ENCODE data around the gene MON1A.
"Not testable (repeated sequence)": the region's sequence is repeated elsewhere in the genome, so short reads cannot be mapped to it uniquely, and the experiment has no call there.

MON1A gene

DNA sequence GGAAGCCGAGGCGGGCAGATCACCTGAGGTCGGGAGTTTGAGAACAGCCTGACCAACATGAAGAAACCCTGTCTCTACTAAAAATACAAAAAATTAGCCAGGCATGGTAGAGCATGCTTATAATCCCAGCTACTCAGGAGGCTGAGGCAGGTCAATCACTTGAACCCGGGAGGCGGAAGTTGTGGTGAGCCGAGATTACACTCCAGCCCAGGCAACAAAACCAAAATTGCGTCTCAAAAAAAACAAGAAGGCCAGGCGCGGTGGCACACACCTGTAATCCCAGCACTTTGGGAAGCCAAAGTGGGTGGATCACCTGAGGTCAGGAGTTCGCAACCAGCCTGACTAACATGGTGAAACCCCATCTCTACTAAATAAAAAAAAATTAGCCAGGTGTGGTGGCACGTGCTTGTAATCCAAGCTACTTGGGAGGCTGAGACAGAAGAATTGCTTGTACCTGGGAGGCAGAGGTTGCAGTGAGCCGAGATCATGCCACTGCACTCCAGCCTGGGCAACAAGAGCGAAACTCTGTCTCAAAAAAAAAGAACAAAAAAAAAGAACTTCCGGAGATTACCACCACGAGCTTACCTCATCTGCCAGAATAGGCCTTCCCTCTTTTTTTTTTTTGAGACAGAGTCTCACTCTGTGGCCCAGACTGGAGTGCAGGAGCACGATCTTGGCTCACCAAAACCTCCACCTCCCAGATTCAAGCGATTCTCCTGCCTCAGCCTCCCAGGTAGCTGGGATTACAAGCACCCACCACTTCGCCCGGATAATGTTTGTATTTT lies 11.6 kb downstream of the MON1A start:
- H3K4me1 ChIP-seq (ENCODE audit: control insufficient read depth, insufficient read depth, low read length); H3K9me3 ChIP-seq (ENCODE audit: control insufficient read depth, insufficient read depth, low read length); DNase-seq (ENCODE audit: low read depth, low spot score); H3K4me3 ChIP-seq (ENCODE audit: low read length); H3K27ac ChIP-seq (ENCODE audit: low read length); H3K27me3 ChIP-seq (ENCODE audit: control insufficient read depth, insufficient read depth, low read length); H3K36me3 ChIP-seq (ENCODE audit: control insufficient read depth, insufficient read depth, low read length): not testable (repeated sequence)
- WGBS (ENCODE audit: insufficient coverage, insufficient read length) = no CpG with 5 or more reads among the region's 19 CpGs

DNA sequence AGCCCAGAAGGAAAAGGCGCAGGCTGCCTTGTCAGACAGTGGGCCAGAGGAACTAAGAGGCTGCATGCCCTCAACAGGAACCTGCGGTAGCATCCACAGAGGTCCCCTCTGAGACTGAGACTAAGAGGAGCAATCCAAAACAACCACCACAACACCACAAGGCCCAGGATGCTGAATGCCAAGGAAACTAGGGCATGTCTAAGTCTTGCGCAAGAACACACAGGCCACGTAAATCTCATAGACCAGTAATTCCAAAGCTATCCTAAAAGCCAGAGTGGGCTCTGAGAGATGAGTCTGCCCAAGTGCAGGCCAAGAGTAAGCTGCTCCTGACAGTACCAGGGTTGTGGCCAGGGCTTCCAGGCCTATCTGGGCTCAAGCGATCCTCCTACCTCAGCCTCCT lies 12.9 kb downstream of the MON1A start:
- H3K9me3 ChIP-seq (ENCODE audit: control insufficient read depth, insufficient read depth, low read length) = no peaks in the 10 kb centered on the region
- no peak overlapping the region for H3K4me3 ChIP-seq (ENCODE audit: low read length)
- no CpG with 5 or more reads among the region's 5 CpGs for WGBS (ENCODE audit: insufficient coverage, insufficient read length)
- no peak for DNase-seq (ENCODE audit: low read depth, low spot score)
- no peak overlapping the region for H3K27ac ChIP-seq (ENCODE audit: low read length)
- no peaks in the 10 kb centered on the region for H3K27me3 ChIP-seq (ENCODE audit: control insufficient read depth, insufficient read depth, low read length)
- H3K4me1 ChIP-seq (ENCODE audit: control insufficient read depth, insufficient read depth, low read length) = no peaks in the 10 kb centered on the region
- no peaks in the 10 kb centered on the region for H3K36me3 ChIP-seq (ENCODE audit: control insufficient read depth, insufficient read depth, low read length)

DNA sequence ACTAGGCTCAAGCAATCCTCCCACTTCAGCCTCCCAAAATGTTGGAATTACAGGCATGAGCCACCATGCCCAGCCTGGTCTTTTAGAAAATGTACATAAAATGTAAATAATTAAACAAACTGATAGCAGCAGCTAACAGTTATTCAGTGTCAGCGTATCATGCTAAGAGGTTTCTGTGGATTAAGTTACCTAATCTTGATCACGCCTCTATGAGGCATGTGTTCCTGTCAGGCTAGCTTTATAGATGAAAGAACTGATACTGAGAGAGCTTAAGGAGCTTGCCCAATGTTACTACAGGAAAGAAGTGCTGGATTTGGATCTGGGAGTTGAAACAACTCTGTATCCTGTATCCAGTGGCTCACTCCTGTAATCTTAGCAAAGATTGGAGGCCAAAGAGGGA lies 14.7 kb downstream of the MON1A start:
- WGBS (ENCODE audit: insufficient coverage, insufficient read length) = no CpG with 5 or more reads among the region's 2 CpGs
- 0 out of 2 replicates have a peak, but pooled peaks cover 2% of the 10 kb centered on the region for H3K27me3 ChIP-seq (ENCODE audit: control insufficient read depth, insufficient read depth, low read length)
- H3K27ac ChIP-seq (ENCODE audit: low read length) = no peak overlapping the region
- H3K9me3 ChIP-seq (ENCODE audit: control insufficient read depth, insufficient read depth, low read length) = no peaks in the 10 kb centered on the region
- no peak for DNase-seq (ENCODE audit: low read depth, low spot score)
- H3K4me3 ChIP-seq (ENCODE audit: low read length) = no peak overlapping the region
- H3K36me3 ChIP-seq (ENCODE audit: control insufficient read depth, insufficient read depth, low read length) = no peaks in the 10 kb centered on the region
- H3K4me1 ChIP-seq (ENCODE audit: control insufficient read depth, insufficient read depth, low read length) = peaks cover 5% of the 10 kb centered on the region

DNA sequence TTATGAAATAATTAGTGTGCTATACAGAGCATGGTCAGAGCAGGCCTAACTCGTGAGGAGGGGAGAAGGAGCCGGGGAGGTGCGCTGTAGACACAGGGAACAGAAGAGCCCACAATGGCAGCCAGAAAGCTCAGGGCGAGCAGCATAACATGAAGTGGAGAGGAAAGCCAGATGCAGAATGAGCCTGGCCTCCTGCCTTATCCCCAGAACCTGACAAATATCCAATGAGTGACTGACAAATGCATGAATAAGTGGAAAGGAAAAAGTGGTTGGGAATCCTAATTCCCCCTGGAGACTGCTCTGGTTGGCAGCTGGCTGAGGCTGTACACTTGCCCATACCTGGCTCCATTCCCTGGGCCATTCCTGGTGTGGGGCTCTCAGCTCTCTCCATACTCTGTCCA lies 16.7 kb downstream of the MON1A start:
- Histone ChIP-seq H3K9me3 (ENCODE audit: control insufficient read depth, insufficient read depth, low read length) (no peaks in the 10 kb centered on the region), H3K4me1 (ENCODE audit: control insufficient read depth, insufficient read depth, low read length) (peaks cover 5% of the 10 kb centered on the region), H3K4me3 (ENCODE audit: low read length) (no peak overlapping the region), H3K36me3 (ENCODE audit: control insufficient read depth, insufficient read depth, low read length) (no peaks in the 10 kb centered on the region), H3K27me3 (ENCODE audit: control insufficient read depth, insufficient read depth, low read length) (0 out of 2 replicates have a peak, but pooled peaks cover 2% of the 10 kb centered on the region), H3K27ac (ENCODE audit: low read length) (no peak overlapping the region)
- no CpG with 5 or more reads among the region's 4 CpGs for WGBS (ENCODE audit: insufficient coverage, insufficient read length)
- DNase-seq (ENCODE audit: low read depth, low spot score) = no peak

DNA sequence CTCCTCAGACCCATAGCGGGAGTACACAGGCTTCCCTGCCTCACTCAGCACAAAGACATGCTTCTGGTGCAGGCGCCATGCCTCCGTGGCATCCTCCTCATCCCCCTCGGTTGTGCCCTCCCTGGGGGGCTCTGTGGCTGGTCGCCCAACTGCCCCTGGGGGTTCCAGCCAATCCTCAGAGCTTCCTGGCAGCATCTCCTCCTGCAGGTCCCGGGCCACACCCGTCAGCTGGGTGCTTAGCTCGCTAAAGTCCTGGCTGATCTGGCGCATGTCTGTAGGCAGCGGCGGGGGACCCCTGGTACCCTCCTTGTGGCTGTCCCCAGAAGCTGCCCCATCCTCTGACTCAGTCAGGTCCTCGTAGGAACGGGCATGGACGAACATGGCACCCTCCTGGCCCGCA lies 18.0 kb downstream of the MON1A start:
- no peaks in the 10 kb centered on the region for H3K36me3 ChIP-seq (ENCODE audit: control insufficient read depth, insufficient read depth, low read length)
- no peak for DNase-seq (ENCODE audit: low read depth, low spot score)
- no peaks in the 10 kb centered on the region for H3K9me3 ChIP-seq (ENCODE audit: control insufficient read depth, insufficient read depth, low read length)
- H3K27me3 ChIP-seq (ENCODE audit: control insufficient read depth, insufficient read depth, low read length) = 0 out of 2 replicates have a peak, but pooled peaks cover 2% of the 10 kb centered on the region
- no peak overlapping the region for H3K27ac ChIP-seq (ENCODE audit: low read length)
- peaks cover 5% of the 10 kb centered on the region for H3K4me1 ChIP-seq (ENCODE audit: control insufficient read depth, insufficient read depth, low read length)
- no CpG with 5 or more reads among the region's 15 CpGs for WGBS (ENCODE audit: insufficient coverage, insufficient read length)
- no peak overlapping the region for H3K4me3 ChIP-seq (ENCODE audit: low read length)

DNA sequence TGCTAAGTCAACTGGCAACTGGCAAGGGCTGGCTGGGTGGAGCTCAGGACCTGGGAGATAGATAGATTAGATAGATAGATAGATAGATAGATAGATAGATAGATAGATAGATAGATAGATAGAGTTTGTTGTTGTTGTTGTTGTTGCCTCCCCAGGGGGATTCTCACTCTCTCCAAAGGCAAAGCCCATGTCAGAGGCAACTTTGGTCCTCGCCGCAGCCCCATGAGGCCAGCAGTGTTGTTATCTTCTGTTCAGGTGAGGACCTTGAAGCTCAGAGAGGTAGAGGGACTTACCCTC lies 18.5 kb downstream of the MON1A start:
- Histone ChIP-seq H3K4me1 (ENCODE audit: control insufficient read depth, insufficient read depth, low read length) (peaks cover 7% of the 10 kb centered on the region), H3K4me3 (ENCODE audit: low read length) (no peak overlapping the region), H3K36me3 (ENCODE audit: control insufficient read depth, insufficient read depth, low read length) (no peaks in the 10 kb centered on the region), H3K9me3 (ENCODE audit: control insufficient read depth, insufficient read depth, low read length) (no peaks in the 10 kb centered on the region), H3K27me3 (ENCODE audit: control insufficient read depth, insufficient read depth, low read length) (0 out of 2 replicates have a peak, but pooled peaks cover 2% of the 10 kb centered on the region), H3K27ac (ENCODE audit: low read length) (no peak overlapping the region)
- DNase-seq (ENCODE audit: low read depth, low spot score) = no peak
- WGBS (ENCODE audit: insufficient coverage, insufficient read length) = no CpG with 5 or more reads among the region's 2 CpGs

DNA sequence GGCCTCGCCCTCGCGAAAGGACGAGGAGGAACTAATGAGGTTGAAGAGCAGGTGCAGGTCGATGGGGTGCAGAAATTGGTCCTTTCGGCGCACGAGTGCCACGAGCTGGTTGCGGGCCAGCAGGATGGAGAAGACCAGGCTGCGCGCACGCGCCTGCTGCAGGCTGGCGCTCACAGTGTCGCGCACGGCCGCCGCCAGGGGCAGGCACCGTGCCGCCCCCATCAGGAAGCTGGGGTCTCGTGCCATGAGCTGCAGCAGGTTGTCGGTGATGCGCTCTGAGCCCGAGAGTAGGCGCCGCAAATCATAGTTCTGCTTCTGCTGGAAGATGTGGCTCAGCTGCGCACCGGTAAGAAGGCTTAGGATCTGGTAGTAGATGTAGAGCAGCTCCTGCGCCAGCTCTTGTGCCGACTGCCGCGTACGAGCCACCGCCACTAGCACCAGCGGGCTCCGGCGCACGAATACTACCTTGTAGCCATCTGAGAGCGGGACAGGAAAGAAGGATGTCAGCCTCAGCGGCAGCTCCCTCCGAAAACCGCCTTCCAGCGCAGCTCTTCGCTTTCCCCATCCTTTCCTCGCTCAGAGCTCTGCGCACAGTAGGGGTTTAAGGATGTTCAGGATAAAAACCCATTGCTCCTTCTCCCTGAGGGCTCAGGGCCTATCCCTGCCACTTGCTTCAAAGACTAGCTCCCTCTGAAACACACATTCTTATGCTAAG lies 19.0 kb downstream of the MON1A start:
- 0 out of 2 replicates have a peak, but pooled peaks cover 2% of the 10 kb centered on the region for H3K27me3 ChIP-seq (ENCODE audit: control insufficient read depth, insufficient read depth, low read length)
- DNase-seq (ENCODE audit: low read depth, low spot score) = no peak
- H3K9me3 ChIP-seq (ENCODE audit: control insufficient read depth, insufficient read depth, low read length) = no peaks in the 10 kb centered on the region
- WGBS (ENCODE audit: insufficient coverage, insufficient read length) = no CpG with 5 or more reads among the region's 48 CpGs
- H3K27ac ChIP-seq (ENCODE audit: low read length) = no peak overlapping the region
- peak overlapping the region; percentile 13; the same call in 1 of the 2 replicates for H3K4me3 ChIP-seq (ENCODE audit: low read length)
- H3K4me1 ChIP-seq (ENCODE audit: control insufficient read depth, insufficient read depth, low read length) = peaks cover 11% of the 10 kb centered on the region
- H3K36me3 ChIP-seq (ENCODE audit: control insufficient read depth, insufficient read depth, low read length) = no peaks in the 10 kb centered on the region

DNA sequence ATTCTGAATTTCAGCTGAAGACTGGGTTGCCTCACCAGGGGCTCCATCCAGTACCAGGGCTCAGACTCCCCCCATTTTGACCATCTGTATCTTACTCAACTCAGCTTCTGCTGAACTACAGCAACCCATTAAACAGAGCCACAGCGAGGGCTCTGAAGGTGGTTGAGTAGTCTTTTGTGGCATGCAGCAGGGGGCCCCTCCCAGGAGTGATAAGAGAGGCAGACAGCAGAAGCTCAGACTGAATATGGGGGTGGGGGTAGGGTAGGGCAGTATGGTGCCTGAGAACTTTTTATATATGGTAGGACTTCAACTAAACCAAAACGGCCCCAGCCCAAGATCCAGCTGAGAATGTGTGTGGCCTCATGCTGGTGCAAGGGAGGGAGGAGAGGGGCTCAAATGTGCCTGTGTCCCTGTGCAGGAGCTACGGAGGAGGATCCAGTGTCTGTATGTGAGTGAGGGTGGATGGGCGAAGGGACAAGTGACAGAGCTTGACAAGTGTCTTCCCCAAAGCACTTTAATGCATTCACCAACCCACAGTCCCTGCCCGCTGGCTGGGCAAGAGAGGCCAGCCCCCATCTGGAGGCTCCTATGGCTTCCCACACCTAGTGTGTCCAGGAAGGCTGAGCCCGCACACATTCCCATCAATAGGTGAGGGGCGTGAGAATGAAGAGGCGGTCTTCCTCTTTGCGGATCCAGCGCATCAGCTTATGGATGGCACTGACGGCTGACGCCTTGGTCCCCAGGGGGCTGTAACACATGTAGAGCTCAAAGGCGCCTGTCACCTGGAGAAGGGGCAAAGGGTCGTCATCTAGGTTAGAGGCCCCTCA lies 21.0 kb downstream of the MON1A start:
- Histone ChIP-seq H3K27ac (ENCODE audit: low read length) (no peak overlapping the region), H3K4me3 (ENCODE audit: low read length) (no peak overlapping the region), H3K36me3 (ENCODE audit: control insufficient read depth, insufficient read depth, low read length) (no peaks in the 10 kb centered on the region), H3K4me1 (ENCODE audit: control insufficient read depth, insufficient read depth, low read length) (peaks cover 13% of the 10 kb centered on the region), H3K9me3 (ENCODE audit: control insufficient read depth, insufficient read depth, low read length) (no peaks in the 10 kb centered on the region), H3K27me3 (ENCODE audit: control insufficient read depth, insufficient read depth, low read length) (0 out of 2 replicates have a peak, but pooled peaks cover 2% of the 10 kb centered on the region)
- no CpG with 5 or more reads among the region's 14 CpGs for WGBS (ENCODE audit: insufficient coverage, insufficient read length)
- DNase-seq (ENCODE audit: low read depth, low spot score) = no peak

DNA sequence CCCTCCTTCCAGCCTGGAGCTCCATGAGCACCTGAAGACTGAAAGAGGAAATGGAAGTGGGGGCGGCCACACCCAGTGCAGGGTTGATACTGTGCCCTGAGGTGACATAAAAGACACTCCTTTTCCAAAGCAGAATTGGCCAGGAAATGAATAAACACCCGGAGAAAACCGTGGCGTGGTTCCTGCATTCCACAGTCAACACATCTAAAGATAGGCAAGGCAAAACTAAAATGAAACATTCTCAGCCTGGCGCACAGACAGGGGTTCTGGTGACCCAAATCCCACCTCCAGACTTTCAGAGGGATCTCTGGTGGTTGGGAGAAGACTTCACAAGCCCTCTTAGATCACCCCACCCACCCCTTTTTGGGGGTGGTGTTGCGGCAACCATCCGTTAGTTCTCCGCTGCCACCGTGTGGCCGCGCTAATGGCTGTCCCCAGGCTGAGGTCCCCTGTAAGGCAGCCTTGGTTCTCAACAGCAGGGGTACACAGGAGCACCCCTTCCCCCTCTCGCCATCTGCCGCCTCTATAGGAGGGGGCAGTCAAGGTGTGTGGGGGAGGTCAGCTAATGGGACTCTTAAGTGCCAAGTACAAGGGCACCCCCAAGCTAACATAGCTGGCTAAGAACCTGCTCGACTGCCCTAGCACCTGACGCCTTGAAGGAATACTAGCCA lies 23.4 kb downstream of the MON1A start:
- Histone ChIP-seq H3K27ac (ENCODE audit: low read length) (no peak overlapping the region), H3K9me3 (ENCODE audit: control insufficient read depth, insufficient read depth, low read length) (no peaks in the 10 kb centered on the region), H3K27me3 (ENCODE audit: control insufficient read depth, insufficient read depth, low read length) (no peaks in the 10 kb centered on the region), H3K36me3 (ENCODE audit: control insufficient read depth, insufficient read depth, low read length) (no peaks in the 10 kb centered on the region), H3K4me1 (ENCODE audit: control insufficient read depth, insufficient read depth, low read length) (peaks cover 12% of the 10 kb centered on the region; the same call in 1 of the 2 replicates), H3K4me3 (ENCODE audit: low read length) (no peak overlapping the region)
- DNase-seq (ENCODE audit: low read depth, low spot score) = no peak
- WGBS (ENCODE audit: insufficient coverage, insufficient read length) = no CpG with 5 or more reads among the region's 15 CpGs

DNA sequence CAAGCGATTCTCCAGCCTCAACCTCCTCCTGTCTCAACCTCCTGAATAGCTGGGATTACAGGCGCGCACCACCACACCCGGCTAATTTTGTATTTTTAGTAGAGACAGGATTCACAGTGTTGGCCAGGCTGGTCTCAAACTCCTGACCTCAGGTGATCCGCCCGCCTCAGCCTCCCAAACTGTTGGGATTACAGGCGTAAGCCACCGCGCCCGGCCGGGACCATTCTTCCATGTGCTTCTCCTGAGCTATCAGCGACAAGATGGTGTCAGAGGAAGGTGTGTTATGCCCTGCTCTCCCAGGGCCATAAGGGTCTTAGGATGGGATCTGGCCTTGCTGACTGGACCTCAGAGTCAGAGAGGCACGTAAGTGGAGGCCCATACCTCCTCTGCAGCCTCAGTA lies 25.2 kb downstream of the MON1A start:
- not testable (repeated sequence) for DNase-seq (ENCODE audit: low read depth, low spot score); H3K36me3 ChIP-seq (ENCODE audit: control insufficient read depth, insufficient read depth, low read length); H3K9me3 ChIP-seq (ENCODE audit: control insufficient read depth, insufficient read depth, low read length); H3K27ac ChIP-seq (ENCODE audit: low read length); H3K27me3 ChIP-seq (ENCODE audit: control insufficient read depth, insufficient read depth, low read length); H3K4me3 ChIP-seq (ENCODE audit: low read length)
- peaks cover 11% of the 10 kb centered on the region; the same call in 1 of the 2 replicates for H3K4me1 ChIP-seq (ENCODE audit: control insufficient read depth, insufficient read depth, low read length)
- no CpG with 5 or more reads among the region's 13 CpGs for WGBS (ENCODE audit: insufficient coverage, insufficient read length)
